Fibroblast of peridontal ligament (primary cell): ENCODE measurements around the gene FOLH1.
"Not testable (repeated sequence)": the region's sequence is repeated elsewhere in the genome, so short reads cannot be mapped to it uniquely, and the experiment has no call there.

Experiments
- DNase-seq: peaks from one replicate; pipeline ENCODE4 v3.0.0-alpha.2; 2010; ENCODE audit errors: extremely low read depth

FOLH1 gene

GRCh38 chr11:49208006-49208721, at the start of gene FOLH1:
Gene FOLH1, minus strand, starts transcription at chr11:49208602. Its CDS starts 193 bp downstream, at chr11:49208409.
- DNase-seq, result no peak

DNA sequence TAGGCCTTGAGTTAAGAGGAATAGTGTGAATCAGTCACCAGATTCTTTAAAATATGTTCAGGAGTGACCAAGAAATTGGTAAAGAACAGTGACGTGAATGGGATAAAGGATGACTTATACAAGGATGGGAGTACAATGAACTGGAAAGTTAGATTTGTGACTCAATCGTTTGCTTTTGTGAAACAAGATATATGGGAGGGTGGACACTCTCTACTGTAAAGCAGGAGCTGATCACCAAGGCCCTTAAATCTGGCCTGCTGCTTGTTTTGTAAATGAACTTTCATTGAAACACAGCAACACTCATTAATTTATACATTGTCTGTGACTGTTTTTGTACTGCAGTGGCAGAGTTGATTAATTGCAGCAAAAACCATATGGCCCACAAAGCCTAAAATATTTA, 46.7 kb upstream of the FOLH1 start:
- not testable (repeated sequence) for DNase-seq

DNA sequence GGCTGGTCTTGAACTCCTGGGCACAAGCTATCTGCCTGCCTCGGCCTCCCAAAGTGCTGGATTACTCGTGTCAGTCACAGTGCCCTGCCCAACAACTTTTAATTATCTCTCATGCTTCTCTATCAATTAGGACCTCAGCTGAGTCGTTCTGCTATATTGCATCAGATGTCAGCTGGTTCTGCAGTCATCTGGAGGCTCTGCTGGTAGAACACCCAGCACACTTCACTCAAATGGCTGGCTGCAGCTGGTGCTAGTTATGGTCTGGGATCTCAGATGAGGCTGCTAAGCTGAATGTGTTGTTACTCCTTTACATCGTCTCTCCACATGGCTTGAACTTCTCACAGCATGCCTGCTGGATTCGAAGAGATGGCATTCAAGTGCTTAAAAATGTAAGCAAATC, 42.8 kb upstream of the FOLH1 start:
- not testable (repeated sequence) for DNase-seq

GRCh38 chr11:49250398-49251115, 42.2 kb upstream of the FOLH1 start:
- not testable (repeated sequence) for DNase-seq

- DNase-seq, result not testable (repeated sequence)
Observed at GRCh38 chr11:49249363-49249762, 41.0 kb upstream of the FOLH1 start.

GRCh38 chr11:49233685-49234084, 25.3 kb upstream of the FOLH1 start:
- DNase-seq, result not testable (repeated sequence)

DNA sequence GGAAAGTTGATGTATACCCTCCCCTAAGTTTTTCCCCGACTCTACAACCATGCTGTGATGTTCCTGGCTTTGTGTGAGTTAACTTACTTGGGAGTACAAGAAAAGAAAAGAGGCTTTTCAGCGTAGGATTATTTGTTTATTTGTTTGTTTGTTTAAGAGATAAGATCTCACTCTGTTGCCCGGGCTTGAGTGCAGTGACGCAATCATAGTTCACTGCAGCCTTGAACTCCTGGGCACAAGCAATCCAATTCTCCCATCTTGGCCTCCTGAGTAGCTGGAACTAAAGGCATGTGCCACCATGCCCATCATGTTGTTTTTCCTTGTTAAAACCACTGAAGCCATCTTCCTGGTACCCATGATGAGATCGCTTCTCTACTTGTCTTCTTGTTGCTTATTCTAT, 24.6 kb upstream of the FOLH1 start:
- DNase-seq, result not testable (repeated sequence)

DNA sequence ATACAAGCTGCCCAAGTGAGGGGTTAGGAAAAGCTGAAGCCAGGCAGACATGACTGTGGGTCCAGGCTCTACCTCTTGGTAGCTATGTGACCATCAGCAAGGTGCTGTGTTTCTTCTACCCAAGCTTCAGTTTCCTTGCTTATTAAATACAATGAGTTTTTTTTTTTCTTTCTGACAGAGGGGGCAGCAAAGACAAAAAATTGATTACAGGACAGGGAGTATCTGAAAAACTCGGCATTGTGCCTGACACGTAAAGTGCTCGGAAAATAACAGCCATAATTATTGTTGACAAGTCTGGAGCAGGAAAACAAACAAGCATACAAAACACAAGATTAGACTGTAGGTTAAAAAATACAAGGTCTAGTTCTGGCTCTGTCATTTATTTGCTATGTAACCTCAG, 23.3 kb upstream of the FOLH1 start:
- DNase-seq, result not testable (repeated sequence)

- DNase-seq, result not testable (repeated sequence)
Observed at GRCh38 chr11:49230534-49230933, 22.1 kb upstream of the FOLH1 start.

DNA sequence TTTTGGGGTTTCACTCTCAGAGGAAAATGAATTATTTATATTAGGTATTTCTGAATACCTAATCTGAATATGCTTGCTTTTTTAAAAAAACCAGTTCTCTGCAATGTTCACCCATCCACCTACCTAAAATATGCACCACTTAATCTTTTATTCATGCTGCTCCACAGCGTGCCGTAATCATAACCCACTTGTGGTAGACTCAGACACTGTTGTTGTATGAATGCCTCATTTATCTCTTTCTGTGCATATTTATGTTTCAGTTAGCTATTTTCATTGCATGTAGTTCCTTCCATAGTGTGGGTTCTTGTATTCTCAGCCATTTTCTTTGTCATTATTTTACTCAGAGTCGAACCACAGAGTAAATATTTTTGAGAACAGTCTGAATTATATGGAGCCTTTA, 21.6 kb upstream of the FOLH1 start:
- DNase-seq, result not testable (repeated sequence)

GRCh38 chr11:49229136-49229535, 20.7 kb upstream of the FOLH1 start:
- not testable (repeated sequence) for DNase-seq

DNA sequence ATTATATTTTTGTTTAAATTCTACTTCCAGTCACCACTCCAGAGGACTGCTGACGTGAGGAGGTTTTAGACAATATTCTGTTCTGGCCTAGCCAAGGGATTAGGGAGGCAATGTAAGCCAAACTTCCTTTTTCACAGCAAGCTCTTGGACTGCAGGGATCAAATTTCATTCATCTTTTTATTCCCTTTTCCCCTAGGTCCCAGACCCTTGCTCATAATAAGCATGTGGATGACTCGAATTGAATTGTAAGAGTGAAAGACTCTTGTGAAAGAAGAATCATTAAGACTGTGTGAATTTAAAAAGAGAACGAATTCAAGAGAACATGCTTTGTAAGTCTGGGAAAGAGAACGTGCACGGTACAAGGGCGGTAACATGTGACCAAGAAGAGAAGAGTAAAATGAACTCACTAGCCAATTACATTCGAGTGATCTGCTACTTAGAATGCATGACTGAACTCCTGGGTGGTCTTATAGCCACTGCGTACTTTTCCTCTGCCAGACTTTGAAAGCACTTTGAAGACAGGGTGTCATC, 16.9 kb upstream of the FOLH1 start:
- not testable (repeated sequence) for DNase-seq

DNA sequence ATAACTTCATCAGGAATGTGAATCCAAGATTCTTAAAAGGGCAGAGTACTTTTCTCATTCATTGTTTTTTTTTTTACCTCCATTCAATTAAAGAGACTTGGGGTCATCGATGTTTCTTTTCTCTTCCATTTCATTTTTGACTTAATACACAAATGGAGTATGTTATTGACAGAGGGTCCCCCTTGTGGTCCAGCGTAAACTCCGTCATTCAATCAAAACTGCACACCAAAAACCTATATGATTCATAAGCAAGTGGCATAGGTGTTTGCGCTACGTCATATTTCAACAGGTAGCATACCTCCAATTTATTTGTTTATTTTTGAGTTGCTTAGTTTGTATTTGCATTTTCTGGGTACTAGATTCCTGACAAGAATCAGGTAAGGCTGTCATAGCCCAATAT, 12.7 kb upstream of the FOLH1 start:
- DNase-seq, result no peak

DNA sequence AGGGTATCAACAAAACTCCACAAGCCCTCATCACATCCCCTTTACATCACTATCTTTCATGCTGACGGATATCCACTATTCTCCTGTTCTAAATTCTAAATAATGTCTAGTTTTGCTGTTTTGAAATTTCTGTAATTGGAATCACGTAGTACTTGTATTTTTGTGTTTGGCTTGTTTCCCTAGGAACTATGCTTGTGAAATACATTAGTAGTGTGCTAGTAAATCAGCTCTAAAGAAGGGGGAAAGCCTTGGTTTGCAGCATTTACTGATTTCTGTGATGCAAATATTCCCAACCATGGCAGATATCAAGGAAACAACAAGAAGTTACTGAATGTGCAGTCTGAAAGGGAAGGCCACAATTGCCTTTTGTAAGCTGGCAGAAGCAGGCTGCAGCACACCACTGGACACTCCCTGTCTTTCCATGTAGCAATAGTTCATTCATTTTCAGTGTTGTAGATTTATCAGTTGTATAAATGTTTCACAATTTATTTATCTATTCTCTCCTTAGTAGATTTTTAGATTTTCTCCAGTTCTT, 4.7 kb upstream of the FOLH1 start:
- no peak for DNase-seq

DNA sequence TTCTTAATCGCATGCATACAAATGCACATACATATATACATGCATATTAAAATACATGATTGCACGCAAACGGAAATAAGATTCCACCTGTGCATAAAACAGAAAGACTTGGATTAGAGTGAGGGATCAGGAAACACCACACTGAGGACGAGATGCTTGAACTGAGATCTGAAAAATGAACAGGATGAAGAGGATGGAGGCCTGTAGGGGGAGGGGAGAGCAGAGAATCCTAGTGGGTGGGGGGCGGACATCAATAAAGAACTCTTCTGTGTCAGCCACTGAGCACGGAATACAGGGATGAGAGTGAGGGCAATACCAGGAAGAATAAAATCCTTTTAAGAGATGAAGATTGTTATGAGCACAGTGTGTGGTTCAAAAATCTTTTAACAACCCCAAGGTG, 1.4 kb downstream of the FOLH1 start:
- DNase-seq, result not testable (repeated sequence)

DNA sequence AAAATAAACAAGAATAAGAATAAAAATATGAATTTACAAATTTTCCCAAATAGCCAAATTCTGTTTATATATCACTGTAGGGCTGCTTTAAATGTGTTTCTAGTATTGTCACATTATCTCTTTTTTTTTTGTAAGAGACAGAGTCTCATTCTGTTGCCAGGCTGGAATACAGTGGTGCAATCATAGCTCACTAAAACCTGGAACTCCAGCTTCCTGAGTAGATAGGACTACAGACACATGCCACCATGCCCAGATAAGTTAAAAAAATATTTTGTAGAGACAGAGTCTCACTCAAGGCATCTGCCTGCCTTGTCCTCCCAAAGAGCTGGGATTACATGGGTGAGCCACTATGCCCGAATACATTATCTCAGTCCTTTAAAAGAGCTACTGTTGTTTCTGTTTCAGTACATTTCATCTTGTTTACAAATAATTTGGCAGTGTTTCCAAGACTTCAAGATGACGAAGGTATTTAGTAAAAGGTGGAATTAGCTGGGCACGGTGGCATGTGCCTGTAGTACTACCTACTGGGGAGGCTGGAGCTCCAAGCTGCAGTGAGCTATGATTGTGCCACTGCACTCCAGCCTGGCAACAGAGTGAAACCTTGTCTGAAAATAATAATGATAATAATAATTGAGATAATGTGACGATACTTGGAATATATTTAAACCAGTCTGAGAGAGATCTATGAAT, 6.0 kb downstream of the FOLH1 start:
- DNase-seq, result no peak

GRCh38 chr11:49196775-49197174, 11.6 kb downstream of the FOLH1 start:
- DNase-seq, result not testable (repeated sequence)

- not testable (repeated sequence) for DNase-seq
Observed at GRCh38 chr11:49196002-49196401, 12.4 kb downstream of the FOLH1 start.

- not testable (repeated sequence) for DNase-seq
Observed at GRCh38 chr11:49190287-49190686, 18.1 kb downstream of the FOLH1 start.

DNA sequence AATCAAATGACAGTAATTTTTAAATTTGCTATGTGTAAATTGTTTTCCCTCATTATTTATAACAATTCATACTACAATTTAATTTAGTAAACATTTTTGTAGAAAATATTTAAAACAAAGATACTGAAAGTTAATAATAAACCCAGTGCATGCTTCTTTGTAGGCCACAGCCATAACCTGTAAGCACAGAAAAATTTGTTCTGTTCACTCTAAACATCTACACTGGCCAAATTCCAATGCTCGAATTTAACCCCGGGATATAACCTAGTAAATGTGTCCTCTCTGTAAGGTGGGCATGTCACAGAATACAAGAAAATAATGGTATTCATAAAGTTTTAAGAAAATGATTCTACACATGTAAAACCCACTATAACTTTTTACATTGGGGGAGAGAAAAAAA, 22.2 kb downstream of the FOLH1 start:
- not testable (repeated sequence) for DNase-seq

- not testable (repeated sequence) for DNase-seq
Observed at GRCh38 chr11:49185597-49185996, 22.8 kb downstream of the FOLH1 start.

DNA sequence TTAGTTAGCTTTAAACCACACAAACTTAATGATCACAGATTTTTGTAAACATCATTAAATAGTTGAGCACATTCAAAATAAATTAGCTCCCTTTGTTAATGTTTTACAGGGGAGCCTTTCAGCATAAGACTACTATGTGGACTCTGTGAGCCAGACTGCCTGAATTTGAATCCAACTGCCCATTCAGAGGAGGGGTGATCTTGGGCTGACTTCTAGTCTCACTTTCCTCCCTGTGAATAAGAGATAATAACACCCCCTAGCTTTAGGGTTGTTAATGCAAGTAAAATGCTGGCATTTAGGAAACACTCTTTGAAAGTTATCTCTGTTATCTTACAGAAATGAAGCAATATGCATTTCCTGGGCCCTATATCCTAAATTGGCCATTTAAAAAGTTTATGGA, 23.6 kb downstream of the FOLH1 start:
- DNase-seq, result not testable (repeated sequence)
